GM12878 (cell line): ENCODE data around the gene CCDC137. TPM values are rescaled to one million over a fixed set of nuclear protein-coding genes. Genes with fewer than 3 reads are reported as not detected.

ENCODE experiments used
- BCL3 ChIP-seq: IDR thresholded peaks from 2 replicates; pipeline ENCODE4 v1.6.1; 2011; ENCODE audit warnings: borderline replicate concordance, low read depth, mild to moderate bottlenecking, moderate library complexity, low read length; ENCODE audit not compliant: insufficient read depth, poor library complexity, severe bottlenecking
- PRDM15 ChIP-seq: fragments of 450-650 bp; formaldehyde crosslinking; IDR thresholded peaks from 2 replicates; pipeline ENCODE4 v1.4.0; 2020; ENCODE audit warnings: mild to moderate bottlenecking, moderate library complexity
- REST ChIP-seq: IDR thresholded peaks from 2 replicates; pipeline ENCODE4 v1.6.1; 2012; ENCODE audit warnings: mild to moderate bottlenecking, low read depth, low read length
- RFX5 ChIP-seq: IDR thresholded peaks from 2 replicates; pipeline ENCODE4 v1.6.1; 2011; ENCODE audit warnings: low read depth, low read length, improper control_type of control experiment
- SIN3A ChIP-seq: IDR thresholded peaks from 2 replicates; pipeline ENCODE4 v1.6.1; 2012; ENCODE audit warnings: low read depth, low read length, improper control_type of control experiment
- SP1 ChIP-seq: IDR thresholded peaks from one replicate; pipeline ENCODE4 v1.6.1; 2011; ENCODE audit warnings: low read depth, low read length
- SREBF1 ChIP-seq: IDR thresholded peaks from 2 replicates; pipeline ENCODE4 v1.6.1; 2012; ENCODE audit warnings: mild to moderate bottlenecking, low read length
- STAT1 ChIP-seq: fragments of 450-650 bp; conservative IDR thresholded peaks from 2 replicates; pipeline ENCODE4 v1.6.1; 2014; ENCODE audit warnings: antibody characterized with exemption, mild to moderate bottlenecking
- SUZ12 ChIP-seq: fragments of 200-600 bp; sonication (generic); IDR thresholded peaks from one replicate; pipeline ENCODE4 v1.6.1; 2018; ENCODE audit warnings: antibody characterized with exemption, mild to moderate bottlenecking; ENCODE audit not compliant: unreplicated experiment
- ZZZ3 ChIP-seq: IDR thresholded peaks from 2 replicates; pipeline ENCODE4 v1.6.1; 2011; ENCODE audit warnings: low read depth; ENCODE audit not compliant: control insufficient read depth, insufficient read length
- polyA plus RNA-seq, 11 experiments: library from polyadenylated mRNA; depleted of rRNA in 4 of 11; unstranded in 6 of 11; stranded (reverse) in 5 of 11; fragments of >200 nt; fragmentation: Nextera tagmentation in 4 of 11; fragmentation: Illumina TruSeq in 1 of 11; extraction: Ambion mirVana in 4 of 11; extraction: Trizol in 1 of 11; gene quantifications; 1 replicate in 1 of 11; 2 replicates in 10 of 11; pipeline versions ENCODE4 v1.2.1 to v1.2.3, GENCODE V29; 2011 to 2016; ENCODE audit warnings: inconsistent platforms in 2 of 11, missing spikeins in 2 of 11, low read depth in 1 of 11
- total RNA-seq, 4 experiments: library from RNA; depleted of rRNA in 3 of 4; stranded (reverse); fragments of >200 nt in 3 of 4; fragmentation: Illumina TruSeq in 1 of 4; extraction: Trizol in 1 of 4; gene quantifications; 2 replicates each; pipeline versions ENCODE4 v1.2.1 to v1.2.3, GENCODE V29; 2013 to 2021
- TF ChIP-seq, protein P1 (sequence below): IDR thresholded peaks from 2 replicates; pipeline ENCODE4 v1.6.1; 2012; ENCODE audit warnings: improper control_type of control experiment, low read depth, low read length; ENCODE audit not compliant: insufficient replicate concordance
- TF ChIP-seq, protein P2 (sequence below): fragments of 450-650 bp; IDR thresholded peaks from 2 replicates; pipeline ENCODE4 v1.6.1; 2016; ENCODE audit warnings: mild to moderate bottlenecking

Gene CCDC137
- total and polyA plus RNA-seq, 10 of the 15 experiments (the other 5 are each of a cell fraction or from before 2014, with no cell fraction given) = 2.2 to 45.4 (median 22.1) TPM

GRCh38 chr17:81666342-81667191, at the start of gene CCDC137, which contains the start of gene OXLD1 (continued):
- TF ChIP-seq PRDM15 (CRISPR knock-in tag) (no peak), SP1 (peak; percentile 93), ZZZ3 (no peak), STAT1 (no peak), RFX5 (no peak), SUZ12 (no peak), BCL3 (no peak), REST (no peak), SREBF1 (no peak), SIN3A (0 out of 2 replicates have a peak, but pooled peaks have one; percentile 67)
- TF ChIP-seq, protein P1, sequence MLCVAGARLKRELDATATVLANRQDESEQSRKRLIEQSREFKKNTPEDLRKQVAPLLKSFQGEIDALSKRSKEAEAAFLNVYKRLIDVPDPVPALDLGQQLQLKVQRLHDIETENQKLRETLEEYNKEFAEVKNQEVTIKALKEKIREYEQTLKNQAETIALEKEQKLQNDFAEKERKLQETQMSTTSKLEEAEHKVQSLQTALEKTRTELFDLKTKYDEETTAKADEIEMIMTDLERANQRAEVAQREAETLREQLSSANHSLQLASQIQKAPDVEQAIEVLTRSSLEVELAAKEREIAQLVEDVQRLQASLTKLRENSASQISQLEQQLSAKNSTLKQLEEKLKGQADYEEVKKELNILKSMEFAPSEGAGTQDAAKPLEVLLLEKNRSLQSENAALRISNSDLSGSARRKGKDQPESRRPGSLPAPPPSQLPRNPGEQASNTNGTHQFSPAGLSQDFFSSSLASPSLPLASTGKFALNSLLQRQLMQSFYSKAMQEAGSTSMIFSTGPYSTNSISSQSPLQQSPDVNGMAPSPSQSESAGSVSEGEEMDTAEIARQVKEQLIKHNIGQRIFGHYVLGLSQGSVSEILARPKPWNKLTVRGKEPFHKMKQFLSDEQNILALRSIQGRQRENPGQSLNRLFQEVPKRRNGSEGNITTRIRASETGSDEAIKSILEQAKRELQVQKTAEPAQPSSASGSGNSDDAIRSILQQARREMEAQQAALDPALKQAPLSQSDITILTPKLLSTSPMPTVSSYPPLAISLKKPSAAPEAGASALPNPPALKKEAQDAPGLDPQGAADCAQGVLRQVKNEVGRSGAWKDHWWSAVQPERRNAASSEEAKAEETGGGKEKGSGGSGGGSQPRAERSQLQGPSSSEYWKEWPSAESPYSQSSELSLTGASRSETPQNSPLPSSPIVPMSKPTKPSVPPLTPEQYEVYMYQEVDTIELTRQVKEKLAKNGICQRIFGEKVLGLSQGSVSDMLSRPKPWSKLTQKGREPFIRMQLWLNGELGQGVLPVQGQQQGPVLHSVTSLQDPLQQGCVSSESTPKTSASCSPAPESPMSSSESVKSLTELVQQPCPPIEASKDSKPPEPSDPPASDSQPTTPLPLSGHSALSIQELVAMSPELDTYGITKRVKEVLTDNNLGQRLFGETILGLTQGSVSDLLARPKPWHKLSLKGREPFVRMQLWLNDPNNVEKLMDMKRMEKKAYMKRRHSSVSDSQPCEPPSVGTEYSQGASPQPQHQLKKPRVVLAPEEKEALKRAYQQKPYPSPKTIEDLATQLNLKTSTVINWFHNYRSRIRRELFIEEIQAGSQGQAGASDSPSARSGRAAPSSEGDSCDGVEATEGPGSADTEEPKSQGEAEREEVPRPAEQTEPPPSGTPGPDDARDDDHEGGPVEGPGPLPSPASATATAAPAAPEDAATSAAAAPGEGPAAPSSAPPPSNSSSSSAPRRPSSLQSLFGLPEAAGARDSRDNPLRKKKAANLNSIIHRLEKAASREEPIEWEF = no peak
- TF ChIP-seq, protein P2, sequence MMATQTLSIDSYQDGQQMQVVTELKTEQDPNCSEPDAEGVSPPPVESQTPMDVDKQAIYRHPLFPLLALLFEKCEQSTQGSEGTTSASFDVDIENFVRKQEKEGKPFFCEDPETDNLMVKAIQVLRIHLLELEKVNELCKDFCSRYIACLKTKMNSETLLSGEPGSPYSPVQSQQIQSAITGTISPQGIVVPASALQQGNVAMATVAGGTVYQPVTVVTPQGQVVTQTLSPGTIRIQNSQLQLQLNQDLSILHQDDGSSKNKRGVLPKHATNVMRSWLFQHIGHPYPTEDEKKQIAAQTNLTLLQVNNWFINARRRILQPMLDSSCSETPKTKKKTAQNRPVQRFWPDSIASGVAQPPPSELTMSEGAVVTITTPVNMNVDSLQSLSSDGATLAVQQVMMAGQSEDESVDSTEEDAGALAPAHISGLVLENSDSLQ = peak; percentile 100
